H1 (cell line): ENCODE results near the gene KAT2A. TPM values are rescaled to one million over a fixed set of nuclear protein-coding genes. Genes with fewer than 3 reads are reported as not detected.

ENCODE experiments used
- CTCF ChIA-PET: fragments of 300-600 bp; sonication (Branson Sonifier 250); formaldehyde crosslinking; loops from one replicate; lab custom pipeline; 2021; ENCODE audit not compliant: partially characterized antibody; lab: Charles Lee
- POLR2A ChIA-PET: fragments of 300-600 bp; sonication (Branson Sonifier 250); formaldehyde crosslinking; loops from one replicate; lab custom pipeline; 2021; ENCODE audit warnings: inconsistent platforms; ENCODE audit not compliant: partially characterized antibody; lab: Charles Lee
- DNase-seq, 2 experiments: peaks; one replicate each; pipeline versions ENCODE4 v3.0.0 to v3.0.0-alpha.2; 2010 to 2022; ENCODE audit warnings: low spot score in 2 of 2, low read depth in 1 of 2, mixed read lengths in 1 of 2
- FAIRE-seq: peaks from 2 replicates; lab custom pipeline; 2011; peaks lifted over from hg19 to GRCh38; lab: Jason Lieb, UNC
- H2AFZ ChIP-seq: 2 replicates; pipeline ENCODE4 v1.8.1; 2012; ENCODE audit warnings: low read length, inconsistent platforms
- H2AK5ac ChIP-seq: 2 replicates; pipeline ENCODE4 v1.6.1; 2013; ENCODE audit warnings: low read depth, low read length
- H2BK120ac ChIP-seq: replicated peaks from 2 replicates; pipeline ENCODE3; 2013; ENCODE audit warnings: low read depth, low read length, inconsistent platforms
- H2BK12ac ChIP-seq: 2 replicates; pipeline ENCODE4 v1.6.1; 2013; ENCODE audit warnings: low read depth, low read length
- H2BK15ac ChIP-seq: 2 replicates; pipeline ENCODE4 v1.6.1; 2013; ENCODE audit warnings: low read length
- H2BK20ac ChIP-seq: 2 replicates; pipeline ENCODE4 v1.6.1; 2013; ENCODE audit warnings: low read length
- H2BK5ac ChIP-seq: 2 replicates; pipeline ENCODE4 v1.6.1; 2013; ENCODE audit warnings: low read depth, low read length
- H3K14ac ChIP-seq: 2 replicates; pipeline ENCODE4 v1.6.1; 2013; ENCODE audit warnings: inconsistent platforms; ENCODE audit not compliant: insufficient read length
- H3K18ac ChIP-seq: 2 replicates; pipeline ENCODE4 v1.6.1; 2013; ENCODE audit warnings: low read length; ENCODE audit errors: extremely low read depth
- H3K23ac ChIP-seq: 2 replicates; pipeline ENCODE4 v1.6.1; 2013; ENCODE audit warnings: inconsistent platforms; ENCODE audit not compliant: insufficient read length
- H3K23me2 ChIP-seq: 2 replicates; pipeline ENCODE4 v1.6.1; 2013; ENCODE audit warnings: low read depth, low read length
- H3K27ac ChIP-seq: 2 replicates; pipeline ENCODE4 v1.6.1; 2011; ENCODE audit warnings: low read depth, low read length, inconsistent platforms
- H3K27me3 ChIP-seq, 4 experiments: replicated peaks in 1 of 4; 1 replicate in 1 of 4; 2 replicates in 3 of 4; pipeline versions ENCODE4 v1.6.1 to v1.8.1; 2011 to 2013; ENCODE audit warnings: low read length in 3 of 4, mild to moderate bottlenecking in 3 of 4, inconsistent platforms in 2 of 4, mixed read lengths in 2 of 4, moderate library complexity in 1 of 4; ENCODE audit not compliant: control insufficient read depth in 3 of 4, insufficient read depth in 3 of 4; ENCODE audit errors: extremely low read depth in 1 of 4
- H3K36me3 ChIP-seq, 4 experiments: 2 replicates each; pipeline versions ENCODE4 v1.6.1 to v1.8.1; 2011 to 2013; ENCODE audit warnings: mild to moderate bottlenecking in 4 of 4, low read length in 3 of 4, moderate library complexity in 2 of 4, control low read depth in 1 of 4, inconsistent platforms in 1 of 4; ENCODE audit not compliant: insufficient read depth in 4 of 4, control insufficient read depth in 2 of 4
- H3K4ac ChIP-seq: replicated peaks from 2 replicates; pipeline ENCODE3; 2013; ENCODE audit warnings: low read length, low read depth, mixed read lengths, inconsistent platforms; ENCODE audit not compliant: insufficient read length
- H3K4me1 ChIP-seq, 4 experiments: replicated peaks in 1 of 4; 1 replicate in 1 of 4; 2 replicates in 3 of 4; pipeline versions ENCODE4 v1.6.1 to v1.8.1; 2011 to 2013; ENCODE audit warnings: low read length in 3 of 4, inconsistent platforms in 2 of 4, mixed read lengths in 1 of 4; ENCODE audit not compliant: insufficient read depth in 4 of 4, control insufficient read depth in 3 of 4
- H3K4me2 ChIP-seq, 2 experiments: 2 replicates each; pipeline versions ENCODE4 v1.6.1 to v1.8.1; 2011 to 2013; ENCODE audit warnings: low read depth in 2 of 2, low read length in 2 of 2, control low read depth in 1 of 2, inconsistent platforms in 1 of 2, mild to moderate bottlenecking in 1 of 2; ENCODE audit not compliant: insufficient read depth in 1 of 2
- H3K4me3 ChIP-seq, 4 experiments: fragments of 200-600, 300-600 bp in 1 of 4; sonication (generic), shearing (Covaris generic), sonication (Bioruptor Twin) in 1 of 4; 2 replicates each; pipeline versions ENCODE4 v1.5.1 to v1.8.1; 2011 to 2016; ENCODE audit warnings: low read length in 4 of 4, low read depth in 3 of 4, control low read depth in 2 of 4, inconsistent platforms in 2 of 4, mild to moderate bottlenecking in 2 of 4, mixed read lengths in 1 of 4, moderate library complexity in 1 of 4; ENCODE audit not compliant: insufficient read depth in 2 of 4; ENCODE audit errors: extremely low read depth in 1 of 4
- H3K56ac ChIP-seq: replicated peaks from 2 replicates; pipeline ENCODE3; 2013; ENCODE audit warnings: low read depth, mild to moderate bottlenecking, mixed read lengths, low read length, inconsistent platforms; ENCODE audit not compliant: insufficient read length
- H3K79me1 ChIP-seq: 2 replicates; pipeline ENCODE4 v1.6.1; 2013; ENCODE audit warnings: low read depth, low read length, control low read depth
- H3K79me2 ChIP-seq, 2 experiments: 2 replicates each; pipeline versions ENCODE4 v1.6.1 to v1.8.1; 2012 to 2013; ENCODE audit warnings: low read length in 2 of 2, mild to moderate bottlenecking in 2 of 2, inconsistent platforms in 1 of 2; ENCODE audit not compliant: insufficient read depth in 2 of 2, control insufficient read depth in 1 of 2
- H3K9ac ChIP-seq, 4 experiments: replicated peaks in 1 of 4; 1 replicate in 1 of 4; 2 replicates in 3 of 4; pipeline versions ENCODE4 v1.6.1 to v1.8.1; 2011 to 2013; ENCODE audit warnings: low read depth in 3 of 4, low read length in 3 of 4, control low read depth in 2 of 4, mild to moderate bottlenecking in 2 of 4, moderate library complexity in 2 of 4, inconsistent platforms in 1 of 4; ENCODE audit errors: extremely low read depth in 1 of 4
- H3K9me3 ChIP-seq, 2 experiments: 2 replicates each; pipeline versions ENCODE4 v1.6.1 to v1.8.1; 2012 to 2013; ENCODE audit warnings: mild to moderate bottlenecking in 2 of 2, moderate library complexity in 2 of 2, control low read depth in 1 of 2, inconsistent platforms in 1 of 2, low read depth in 1 of 2, low read length in 1 of 2, mixed read lengths in 1 of 2; ENCODE audit not compliant: insufficient read depth in 2 of 2
- H4K20me1 ChIP-seq, 2 experiments: replicated peaks in 1 of 2; 2 replicates each; pipeline versions ENCODE3 to v1.8.1; 2011 to 2013; ENCODE audit warnings: inconsistent platforms in 2 of 2, low read length in 2 of 2, mild to moderate bottlenecking in 1 of 2; ENCODE audit not compliant: insufficient read depth in 2 of 2, control insufficient read depth in 1 of 2
- H4K5ac ChIP-seq: 2 replicates; pipeline ENCODE4 v1.6.1; 2013; ENCODE audit warnings: low read length, low read depth, mixed read lengths, inconsistent platforms; ENCODE audit not compliant: insufficient read length
- H4K8ac ChIP-seq: 2 replicates; pipeline ENCODE4 v1.8.0; 2013; ENCODE audit warnings: mild to moderate bottlenecking, moderate library complexity, low read length, inconsistent platforms; ENCODE audit not compliant: insufficient read depth; ENCODE audit errors: extremely low read depth
- H4K91ac ChIP-seq: replicated peaks from 2 replicates; pipeline ENCODE3; 2013; ENCODE audit warnings: low read length, mixed read lengths, inconsistent platforms; ENCODE audit not compliant: insufficient read length
- ATF3 ChIP-seq: IDR thresholded peaks from 2 replicates; pipeline ENCODE4 v1.6.1; 2011; ENCODE audit warnings: low read depth, mild to moderate bottlenecking, low read length; ENCODE audit not compliant: insufficient read depth
- BCL11A ChIP-seq, 2 experiments: IDR thresholded peaks; one replicate each; pipeline ENCODE4 v1.6.1; 2011; ENCODE audit warnings: low read depth in 2 of 2, low read length in 2 of 2, mild to moderate bottlenecking in 2 of 2
- CBX5 ChIP-seq: fragments of 300-800, 300-1000 bp; sonication (generic); IDR thresholded peaks from 2 replicates; pipeline ENCODE4 v1.7.1; 2016; ENCODE audit warnings: antibody characterized with exemption, low read length, low read depth
- PHF8 ChIP-seq: fragments of 200-600 bp; sonication (generic); conservative IDR thresholded peaks from 2 replicates; pipeline ENCODE4 v1.7.1; 2012; ENCODE audit warnings: low read depth, mild to moderate bottlenecking, inconsistent platforms, low read length, moderate library complexity
- RAD21 ChIP-seq, 2 experiments: IDR thresholded peaks in 1 of 2; conservative IDR thresholded peaks in 1 of 2; 2 replicates each; pipeline ENCODE4 v1.6.1; 2011; ENCODE audit warnings: low read depth in 2 of 2, low read length in 2 of 2, improper control_type of control experiment in 1 of 2, inconsistent platforms in 1 of 2, mild to moderate bottlenecking in 1 of 2, moderate library complexity in 1 of 2
- RNF2 ChIP-seq: fragments of 200-900, 300-1000 bp; sonication (generic); IDR thresholded peaks from 2 replicates; pipeline ENCODE4 v1.7.1; 2016; ENCODE audit warnings: borderline replicate concordance, low read depth, mild to moderate bottlenecking, antibody characterized with exemption, low read length; ENCODE audit not compliant: poor library complexity, severe bottlenecking; ENCODE audit errors: missing control alignments
- SAP30 ChIP-seq: fragments of 300-600 bp; sonication (generic); IDR thresholded peaks from 2 replicates; pipeline ENCODE4 v1.7.1; 2012; ENCODE audit warnings: low read length, moderate library complexity, mild to moderate bottlenecking, inconsistent platforms; ENCODE audit not compliant: insufficient read depth, insufficient replicate concordance
- SIN3A ChIP-seq, 2 experiments: IDR thresholded peaks in 1 of 2; conservative IDR thresholded peaks in 1 of 2; 2 replicates each; pipeline ENCODE4 v1.6.1; 2011 to 2012; ENCODE audit warnings: low read length in 2 of 2, improper control_type of control experiment in 1 of 2, low read depth in 1 of 2, mild to moderate bottlenecking in 1 of 2
- SIX5 ChIP-seq: IDR thresholded peaks from 2 replicates; pipeline ENCODE4 v1.6.1; 2011; ENCODE audit warnings: mild to moderate bottlenecking, low read depth, low read length
- TBP ChIP-seq: IDR thresholded peaks from 2 replicates; pipeline ENCODE4 v1.6.1; 2011; ENCODE audit warnings: low read depth, low read length, improper control_type of control experiment
- WGBS, 2 experiments: shearing (Covaris generic) in 1 of 2; methylation state at CpG; one replicate each; pipeline versions ENCODE4 v1.1.6 to v1.1.7; 2013 to 2015; ENCODE audit warnings: low lambda C conversion rate in 2 of 2, mixed read lengths in 2 of 2, inconsistent platforms in 1 of 2, low coverage in 1 of 2, missing lambda C conversion rate in 1 of 2; ENCODE audit not compliant: insufficient replicate concordance in 2 of 2, insufficient coverage in 1 of 2, insufficient read length in 1 of 2; ENCODE audit errors: extremely low coverage in 1 of 2, missing lambda C conversion rate in 1 of 2; 5-methylcytosine and 5-hydroxymethylcytosine counted together
- polyA plus RNA-seq, 7 experiments: library from polyadenylated mRNA; depleted of rRNA in 3 of 7; stranded (reverse) in 5 of 7; unstranded in 2 of 7; fragments of >200 nt in 5 of 7; fragments of 200-250 nt in 2 of 7; gene quantifications; 1 replicate in 5 of 7; 2 replicates in 1 of 7; 4 replicates in 1 of 7; pipeline versions ENCODE4 v1.2.1 to v1.2.3, GENCODE V29; 2011 to 2013; ENCODE audit warnings: missing spikeins in 2 of 7, mixed read lengths in 2 of 7
- total RNA-seq: library from RNA; stranded (reverse); fragmentation: NEBNext Ultra II Directional; extraction: Animal tissue kit (Norgen Biotek cat#: 25700); gene quantifications from 2 replicates; pipeline ENCODE4 v1.2.1, GENCODE V29; 2021

KAT2A gene
- total and polyA plus RNA-seq, 2 of the 8 experiments (the other 6 are each of a cell fraction or from before 2014, with no cell fraction given), result 34.2 to 40.1 TPM

- no peak overlapping the region for H3K56ac ChIP-seq
- no peak overlapping the region for H3K14ac ChIP-seq
- H3K79me1 ChIP-seq, result peaks cover 14% of the 10 kb centered on the region
- CTCF ChIA-PET, result interaction anchor here (0.6 to 11.7 kb wide), 8 partner anchors 13 to 348 kb away, joined by 3 to 97 read pairs (median 3); partner anchors contain the start of genes HSPB9 and KAT2A
- H3K79me2 ChIP-seq, result peaks cover 0 to 41% of the 10 kb centered on the region in 2 experiments; a peak in 2 of 4 replicates
- H2AFZ ChIP-seq, result no peak overlapping the region
- peaks cover 3% of the 10 kb centered on the region; the same call in 1 of the 2 replicates for H3K23me2 ChIP-seq
- H2AK5ac ChIP-seq, result no peak overlapping the region
- no peaks in the 10 kb centered on the region for H3K9me3 ChIP-seq
- no peak overlapping the region for H2BK20ac ChIP-seq
- no peak overlapping the region for H4K91ac ChIP-seq
- no peak overlapping the region for H3K9ac ChIP-seq
- H3K36me3 ChIP-seq, result peaks cover 2 to 18% (median 10%) of the 10 kb centered on the region in 4 experiments; a peak in 5 of 8 replicates
- POLR2A ChIA-PET, result interaction anchor here (1.0 to 1.8 kb wide), 2 partner anchors 11 to 13 kb away, joined by 4 to 6 read pairs; partner anchors contain the start of gene KAT2A
- FAIRE-seq, result no peak
- no peaks in the 10 kb centered on the region for H3K27me3 ChIP-seq
- no peak overlapping the region for H2BK5ac ChIP-seq
- H3K27ac ChIP-seq, result no peak overlapping the region
- no peak overlapping the region for H4K8ac ChIP-seq
- no peak overlapping the region for H2BK15ac ChIP-seq
- H4K20me1 ChIP-seq, result peaks cover 5 to 20% of the 10 kb centered on the region in 2 experiments
- H4K5ac ChIP-seq, result no peak overlapping the region
- no peak overlapping the region for H3K18ac ChIP-seq
- H3K4me3 ChIP-seq, result no peak overlapping the region
- H2BK120ac ChIP-seq, result no peak overlapping the region
- H2BK12ac ChIP-seq, result no peak overlapping the region
- no peak for DNase-seq
- no peak overlapping the region for H3K4ac ChIP-seq
- H3K4me1 ChIP-seq, result peaks cover 0 to 6% (median 1%) of the 10 kb centered on the region in 4 experiments; a peak in 3 of 7 replicates
- 83% methylated on average over 4 of the region's 4 CpGs; no CpG with 5 or more reads in 1 of the 2 experiments for WGBS, 2 experiments
- H3K4me2 ChIP-seq, result no peak overlapping the region
- H3K23ac ChIP-seq, result no peak overlapping the region
- TF ChIP-seq SIN3A (conservative IDR thresholded peaks at IDR 0.05 in 1 of 2, IDR thresholded peaks at IDR 0.05 in 1 of 2; ENCODE audit: low read depth in 1 of 2, low read length in 2 of 2) (no peak), ATF3 (no peak), BCL11A (IDR thresholded peaks at IDR 0.05; ENCODE audit: low read depth in 2 of 2, low read length in 2 of 2) (no peak), TBP (no peak), SIX5 (no peak), CBX5 (no peak), SAP30 (no peak), RAD21 (IDR thresholded peaks at IDR 0.05 in 1 of 2, conservative IDR thresholded peaks at IDR 0.05 in 1 of 2; ENCODE audit: low read depth in 2 of 2, low read length in 2 of 2) (no peak), PHF8 (no peak), RNF2 (no peak)
Observed at GRCh38 chr17:42133461-42134041, 12.4 kb upstream of the KAT2A start.
